ENCODE results near the gene TMEM205.

The TMEM205 gene

GRCh38 chr19:11304936-11305335 is 41.1 kb downstream of the TMEM205 start:
- no peak for DNase-seq (ENCODE audit: low read depth in 2 of 3, low spot score in 2 of 3)

DNA sequence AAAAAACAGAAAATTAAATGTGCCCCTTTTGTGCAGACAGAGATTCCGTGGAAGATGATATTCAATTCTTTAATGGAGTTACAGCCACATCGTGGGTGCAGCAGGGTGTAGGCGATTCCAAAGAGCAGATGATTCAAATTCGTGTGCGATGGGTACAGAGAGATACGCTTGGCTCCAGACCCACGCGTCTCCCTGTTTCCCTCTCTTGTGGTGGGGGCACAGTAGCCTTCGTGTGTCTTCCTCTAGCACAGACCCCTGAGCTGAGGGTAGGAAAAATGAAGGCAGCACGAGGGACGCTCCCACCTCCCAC is 45.3 kb downstream of the TMEM205 start:
- no peak for DNase-seq (ENCODE audit: low read depth in 2 of 3, low spot score in 2 of 3)

DNA sequence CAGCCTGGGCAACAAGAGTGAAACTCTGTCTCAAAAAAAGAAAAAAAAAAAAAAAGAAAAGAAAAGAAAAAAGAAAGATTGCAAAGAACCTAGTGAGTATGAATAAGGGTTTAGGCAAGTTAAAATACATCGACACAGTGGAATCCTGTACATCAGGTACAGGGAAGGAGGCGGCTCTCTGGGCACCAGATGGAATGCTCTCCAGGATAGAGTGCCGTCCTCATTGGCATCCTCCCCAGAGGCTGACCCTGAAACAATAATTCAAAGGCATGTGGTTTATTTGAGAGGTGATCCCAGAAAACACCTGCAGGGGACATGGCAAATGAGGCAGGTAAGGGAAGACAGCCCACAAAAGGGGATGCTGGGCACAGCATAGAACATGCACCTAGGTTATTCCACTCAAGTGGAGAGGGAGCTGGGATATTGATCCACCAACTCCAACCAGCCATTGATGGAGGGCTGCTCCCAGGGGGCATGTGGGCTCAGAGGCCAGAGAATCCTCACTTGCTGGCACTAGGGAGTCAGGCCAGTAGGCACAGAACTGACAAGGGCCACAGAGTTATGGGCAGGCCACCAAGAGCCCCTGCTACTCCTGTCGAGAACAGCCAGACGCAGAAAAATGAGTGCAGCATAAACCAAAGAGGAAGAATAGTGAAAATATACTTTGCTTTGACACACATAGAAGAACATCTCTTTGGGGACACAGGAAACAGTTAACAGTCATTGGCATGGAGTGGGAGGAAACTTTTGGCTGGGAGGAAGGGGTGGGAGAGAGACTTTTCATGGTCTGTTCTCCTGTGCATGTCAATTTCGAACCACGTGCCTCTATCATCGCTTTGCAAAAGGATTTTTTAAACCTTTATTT is 45.9 kb downstream of the TMEM205 start:
- DNase-seq (ENCODE audit: low read depth in 2 of 3, low spot score in 2 of 3), result no peak

- no peak for DNase-seq (ENCODE audit: low read depth in 2 of 3, low spot score in 2 of 3)
Observed at GRCh38 chr19:11296264-11296663, 49.8 kb downstream of the TMEM205 start.

- DNase-seq (ENCODE audit: low read depth in 2 of 3, low spot score in 2 of 3), result no peak
Observed at GRCh38 chr19:11295665-11296245, 50.3 kb downstream of the TMEM205 start, which contains the start of gene TSPAN16. Gene TSPAN16 (plus strand): TSS chr19:11296160. CDS start chr19:11296298, 138 bp downstream.

DNA sequence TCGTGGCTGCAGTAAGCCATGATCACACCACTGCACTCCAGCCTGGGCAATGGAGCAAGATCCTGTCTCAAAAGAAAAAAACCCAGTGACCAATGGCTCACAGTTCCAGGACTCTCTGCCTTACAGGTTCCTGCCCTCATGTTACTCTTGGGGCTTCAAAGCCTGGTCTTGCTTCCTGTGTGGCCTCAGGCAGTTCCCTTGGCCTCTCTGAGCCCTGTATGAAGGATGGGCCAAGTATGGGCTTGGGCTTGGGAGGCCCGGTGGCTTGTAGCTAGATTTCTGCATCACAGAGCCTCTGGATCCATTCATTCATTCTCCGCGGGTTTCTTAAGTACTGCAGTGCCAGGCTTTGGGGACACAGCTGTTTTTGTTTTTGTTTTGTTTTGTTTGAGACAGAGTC is 50.9 kb downstream of the TMEM205 start:
- DNase-seq (ENCODE audit: low read depth in 2 of 3, low spot score in 2 of 3), result no peak

- DNase-seq (ENCODE audit: low read depth in 2 of 3, low spot score in 2 of 3), result peak; percentile 63 to 77 (median 70)
Observed at GRCh38 chr19:11293433-11294389, 52.4 kb downstream of the TMEM205 start.
